ENCODE data around the gene RXRA.

- TF ChIP-seq CTCF (IDR thresholded peaks at IDR 0.05) = no peak
- TF ChIP-seq POLR2A (IDR thresholded peaks at IDR 0.05) = no peak
- TF ChIP-seq POLR2AphosphoS5 (IDR thresholded peaks at IDR 0.05; ENCODE audit: insufficient read depth in 1 of 2, low read depth in 1 of 2) = no peak
Observed at GRCh38 chr9:134455537-134455933, 129.3 kb downstream of the RXRA start.

Data from vagina (tissue), 2 donors.